ENCODE results near the gene IL10.
"Not testable (repeated sequence)": the region's sequence is repeated elsewhere in the genome, so short reads cannot be mapped to it uniquely, and the experiment has no call there.

The IL10 gene

GRCh38 chr1:206793620-206794019 lies 21.3 kb upstream of the IL10 start:
- no peak for DNase-seq

DNA sequence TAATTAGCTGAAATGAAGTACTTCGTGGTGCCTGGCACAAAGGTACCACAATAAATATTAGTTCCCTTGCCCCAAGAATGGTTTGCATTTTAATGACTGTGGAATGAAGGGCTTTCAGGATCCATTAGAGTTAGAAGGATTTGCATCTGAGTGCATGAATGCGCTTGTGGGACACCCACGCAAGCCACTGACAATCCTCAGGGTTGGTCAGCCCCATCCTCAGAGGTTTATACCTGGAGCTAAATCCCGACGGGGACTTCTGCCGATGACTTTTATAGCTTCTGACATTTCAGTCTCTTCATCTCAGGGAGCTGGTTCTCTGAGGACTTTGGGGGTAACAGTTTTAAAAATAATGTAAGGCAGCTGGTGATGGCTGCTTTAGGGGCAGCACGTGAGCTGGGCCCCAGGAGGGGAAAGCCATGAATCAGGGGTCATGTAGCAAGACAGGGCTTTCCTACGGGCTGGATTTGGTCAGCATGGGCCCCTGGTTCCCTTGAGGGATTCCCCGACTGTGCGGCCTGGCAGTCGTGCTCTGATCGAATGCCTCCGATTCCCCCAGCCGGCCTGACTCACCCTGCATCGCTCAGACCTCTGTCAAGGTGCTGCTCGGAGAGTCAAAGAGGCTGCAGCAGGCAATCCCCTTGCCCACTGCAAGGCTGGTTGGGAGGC lies 20.8 kb upstream of the IL10 start:
- no peak for DNase-seq

- no peak for DNase-seq
These were observed 18.4 kb upstream of the IL10 start for GRCh38 chr1:206790502-206791250.

DNA sequence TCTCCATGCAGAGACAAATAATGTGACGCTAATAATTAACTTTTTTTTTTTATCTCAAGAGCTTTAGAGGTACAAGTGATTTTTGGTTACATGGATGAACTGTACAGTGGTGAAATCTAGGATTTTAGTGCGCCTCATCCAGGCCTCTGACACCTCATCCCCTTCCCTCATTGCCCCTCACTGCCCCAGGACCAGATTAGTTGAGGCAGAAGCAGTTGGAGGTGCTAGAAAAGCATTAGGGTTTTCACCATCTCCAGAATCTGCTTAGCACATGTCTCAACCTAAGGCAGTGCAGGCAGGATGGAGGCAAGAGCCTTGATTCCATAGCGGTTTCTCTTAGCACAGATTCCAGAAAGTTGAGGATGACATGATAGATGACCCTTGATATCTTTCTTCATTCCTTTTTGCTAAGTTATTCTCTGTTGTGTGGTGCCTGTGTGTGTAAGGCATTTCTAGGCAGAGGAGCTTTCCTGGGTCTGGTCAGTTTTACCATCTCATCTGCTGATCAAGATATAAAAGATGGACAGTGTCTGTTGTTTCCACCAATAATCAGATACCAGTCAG lies 16.3 kb upstream of the IL10 start:
- no peak for DNase-seq

GRCh38 chr1:206787891-206788290 lies 15.6 kb upstream of the IL10 start:
- DNase-seq, result no peak

DNA sequence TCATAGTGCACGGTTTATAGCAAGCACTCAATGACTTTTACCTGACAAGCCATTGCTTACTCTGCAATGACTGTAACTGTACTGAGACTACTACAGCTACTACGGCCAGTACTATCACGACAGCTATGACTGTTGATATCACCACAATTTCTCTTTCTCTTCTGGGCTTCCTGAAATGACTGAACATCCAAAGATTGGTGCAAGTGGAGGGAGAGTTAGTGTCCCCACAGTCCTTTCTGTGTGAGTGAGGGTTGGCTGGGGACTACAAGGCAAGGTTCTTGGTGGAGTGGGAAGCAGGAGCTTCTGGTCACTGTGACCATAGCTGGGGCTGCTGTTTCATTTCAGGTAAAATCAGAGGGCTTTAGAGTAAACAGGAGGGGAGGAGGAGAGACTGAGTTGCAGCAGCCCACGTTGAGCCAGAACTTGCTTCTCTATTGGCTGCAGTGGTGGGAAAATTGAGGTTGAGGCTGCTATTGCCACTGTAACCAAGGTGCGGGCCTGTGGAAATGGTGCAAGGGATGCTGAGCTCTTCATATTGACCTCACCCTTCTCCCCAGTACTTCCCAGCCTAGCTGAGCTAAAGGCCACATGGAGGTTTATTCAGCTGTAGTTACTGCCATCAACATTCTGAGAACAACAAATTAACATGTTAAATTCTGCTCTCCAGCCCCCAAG lies 14.1 kb upstream of the IL10 start:
- no peak for DNase-seq

GRCh38 chr1:206785182-206785765 lies 13.0 kb upstream of the IL10 start:
- no peak for DNase-seq

DNA sequence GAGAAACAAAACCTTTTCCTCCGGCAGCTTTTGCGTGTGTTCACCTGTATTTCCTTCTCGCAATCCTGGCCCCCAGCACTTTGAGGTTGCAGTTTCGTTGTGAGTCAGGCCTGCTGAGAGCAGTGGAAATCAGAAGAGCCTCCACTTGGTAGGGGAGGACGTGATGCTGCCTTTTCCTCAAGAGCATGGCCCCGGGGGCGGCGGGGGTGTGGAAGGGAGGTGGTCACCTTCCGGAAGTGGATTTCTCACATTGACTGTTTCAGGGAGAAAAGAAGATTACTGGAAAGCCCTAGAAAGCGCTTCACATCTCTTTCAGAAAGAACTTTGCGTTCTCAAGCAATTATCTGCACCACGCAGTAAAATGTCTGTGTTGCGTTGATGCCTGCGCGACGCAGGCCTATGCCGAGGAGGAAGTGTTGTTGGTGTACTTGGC lies 12.2 kb upstream of the IL10 start:
- no peak for DNase-seq

GRCh38 chr1:206783506-206783905 lies 11.2 kb upstream of the IL10 start:
- no peak for DNase-seq

DNA sequence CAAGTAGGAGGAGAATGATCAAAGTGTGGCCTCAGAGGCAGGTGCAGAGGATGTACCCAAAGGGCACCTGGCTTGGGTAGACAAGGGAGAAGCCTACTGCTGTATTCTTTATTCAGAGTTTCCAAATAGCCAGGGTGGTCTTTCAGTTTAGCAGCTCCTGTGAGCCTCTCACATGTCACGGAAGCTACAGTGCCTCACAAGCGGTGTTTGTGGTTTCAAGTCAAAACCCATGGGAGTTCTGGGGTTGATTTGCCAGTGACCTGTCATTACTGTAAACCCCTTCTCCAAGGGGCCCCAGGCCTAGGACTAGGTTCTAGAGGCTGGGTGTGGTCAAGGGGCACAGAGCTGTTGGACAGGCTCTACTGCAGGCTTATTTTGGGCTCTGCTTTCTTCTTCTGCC lies 10.2 kb upstream of the IL10 start:
- no peak for DNase-seq

- no peak for DNase-seq
These were observed 7.3 kb upstream of the IL10 start for GRCh38 chr1:206779638-206780037.

DNA sequence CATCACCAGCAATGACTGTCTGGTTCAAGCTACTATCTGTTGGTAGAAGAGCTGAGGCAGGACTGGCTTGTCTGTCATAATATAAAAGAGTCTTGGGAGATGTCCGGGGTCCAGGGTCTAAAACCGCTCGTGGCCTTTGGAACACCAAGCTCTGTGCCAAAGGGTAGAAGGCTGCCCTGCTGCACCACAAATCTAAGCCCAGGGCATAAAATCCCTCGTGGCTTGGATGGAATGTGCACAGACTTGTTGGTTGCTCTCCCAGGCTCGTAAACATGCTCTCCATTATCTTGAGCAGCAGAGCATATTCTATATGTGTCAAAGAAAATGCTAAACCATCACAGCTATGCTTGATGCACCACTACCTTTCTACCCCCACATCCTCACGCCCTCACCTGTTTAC lies 6.6 kb upstream of the IL10 start:
- DNase-seq, result not testable (repeated sequence)

DNA sequence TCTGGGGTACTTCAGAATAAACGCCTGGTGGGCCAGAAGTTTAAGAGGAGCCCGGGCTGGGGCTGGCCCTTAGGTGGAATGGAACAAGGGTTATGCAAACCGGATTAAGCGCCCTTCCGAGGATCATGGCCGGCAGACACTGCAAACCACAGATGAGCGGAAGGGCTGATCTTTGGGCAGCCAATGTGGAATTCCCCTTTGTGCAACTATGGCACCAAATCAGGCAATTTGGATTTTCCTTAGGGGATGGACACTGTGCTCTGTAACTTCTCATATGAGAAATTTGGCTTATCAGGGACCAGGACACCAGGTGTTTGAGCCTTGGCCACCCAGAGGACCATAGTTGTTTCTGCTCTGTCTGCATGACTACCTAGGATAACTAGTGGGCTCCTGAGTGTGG lies 5.7 kb upstream of the IL10 start:
- no peak for DNase-seq

DNA sequence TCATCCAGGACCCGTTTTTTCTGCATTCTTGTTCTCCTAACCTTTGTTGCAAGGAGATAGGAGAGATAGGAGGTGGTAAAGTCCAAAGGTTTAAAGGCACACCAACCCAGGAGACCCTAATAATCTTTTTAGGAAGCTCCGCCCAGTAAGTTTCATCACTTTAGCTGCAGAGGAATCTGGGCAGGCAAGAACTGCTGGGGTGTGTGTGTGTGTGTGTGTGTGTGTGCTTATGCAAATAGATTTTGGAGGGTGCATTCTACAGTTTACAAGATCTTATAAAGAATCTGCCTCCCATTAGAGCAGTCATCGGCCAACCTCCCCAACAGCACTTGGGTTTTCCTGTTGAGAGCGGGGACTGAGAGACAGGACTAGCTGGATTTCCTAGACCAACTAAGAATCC lies 3.9 kb upstream of the IL10 start:
- no peak for DNase-seq

GRCh38 chr1:206774093-206774492 lies 1.8 kb upstream of the IL10 start:
- no peak for DNase-seq

DNA sequence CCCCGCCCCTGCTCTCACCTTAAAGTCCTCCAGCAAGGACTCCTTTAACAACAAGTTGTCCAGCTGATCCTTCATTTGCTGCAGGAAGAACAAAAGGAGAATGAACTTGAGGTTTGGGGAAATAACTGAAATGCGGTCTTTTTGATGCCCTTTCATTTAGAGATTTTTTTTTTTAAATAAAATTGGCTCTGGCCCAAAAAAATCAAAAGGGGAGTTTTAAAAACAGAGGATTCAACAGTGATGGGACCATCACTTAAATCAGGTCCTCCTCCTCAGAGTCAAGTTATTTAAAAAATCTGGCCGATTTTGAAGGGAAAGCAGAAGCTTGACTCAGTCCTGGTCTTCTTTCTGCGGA lies 979 bp downstream of the IL10 start:
- DNase-seq, result no peak

- DNase-seq, result no peak
These were observed 1.6 kb downstream of the IL10 start, which contains the start of gene IL19 for GRCh38 chr1:206770531-206771337. Gene IL19 (plus strand): TSS chr1:206770773. CDS start chr1:206836663, 65,890 bp downstream.

GRCh38 chr1:206769304-206769731 lies 3.0 kb downstream of the IL10 start:
- DNase-seq, result no peak

DNA sequence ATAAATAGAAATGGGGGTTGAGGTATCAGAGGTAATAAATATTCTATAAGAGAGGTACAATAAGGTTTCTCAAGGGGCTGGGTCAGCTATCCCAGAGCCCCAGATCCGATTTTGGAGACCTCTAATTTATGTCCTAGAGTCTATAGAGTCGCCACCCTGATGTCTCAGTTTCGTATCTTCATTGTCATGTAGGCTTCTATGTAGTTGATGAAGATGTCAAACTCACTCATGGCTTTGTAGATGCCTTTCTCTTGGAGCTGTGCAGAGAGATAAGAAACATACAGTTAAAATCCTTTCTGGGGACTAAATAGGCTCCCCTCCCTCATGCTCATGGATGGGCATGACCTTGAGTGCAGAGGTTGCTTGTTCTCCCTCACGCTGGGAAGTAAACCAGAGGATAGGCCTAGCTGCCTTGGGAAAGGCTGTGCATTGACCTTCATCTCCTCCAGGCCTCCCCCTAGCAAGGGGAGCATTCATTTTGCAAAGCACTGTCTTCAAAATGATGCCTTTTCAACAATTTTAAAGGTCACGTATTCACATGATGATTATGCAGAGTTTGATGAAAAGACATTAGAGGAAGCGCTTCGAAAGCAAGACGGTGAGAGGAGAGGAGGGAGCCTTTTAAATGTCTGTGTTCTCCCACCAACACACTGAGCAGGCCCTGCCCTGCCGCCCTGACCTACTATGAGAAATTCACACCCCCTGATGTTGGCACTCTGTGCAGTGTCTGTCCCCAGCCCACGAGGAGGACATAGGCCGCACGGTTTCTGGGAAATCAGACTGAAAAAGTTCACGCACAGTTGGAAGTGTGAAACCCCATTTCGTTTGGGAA lies 3.6 kb downstream of the IL10 start:
- DNase-seq, result no peak

GRCh38 chr1:206766251-206766856 lies 5.9 kb downstream of the IL10 start:
- peak; percentile 41 for DNase-seq

GRCh38 chr1:206765771-206766170 lies 6.5 kb downstream of the IL10 start:
- not testable (repeated sequence) for DNase-seq
